GM12872 (cell line): ENCODE results near the gene SLC4A3.

Experiments used
- TF ChIP-seq, protein P1 (sequence below): IDR thresholded peaks from 3 replicates; pipeline ENCODE4 v1.5.1; 2011; ENCODE audit warnings: low read depth, mild to moderate bottlenecking, low read length, moderate library complexity; ENCODE audit not compliant: insufficient read depth

The SLC4A3 gene

GRCh38 chr2:219627103-219628100 lies at the start of gene SLC4A3:
Gene SLC4A3 (plus strand): TSS chr2:219627630. CDS start chr2:219627993, 363 bp downstream.
- TF ChIP-seq, protein P1, sequence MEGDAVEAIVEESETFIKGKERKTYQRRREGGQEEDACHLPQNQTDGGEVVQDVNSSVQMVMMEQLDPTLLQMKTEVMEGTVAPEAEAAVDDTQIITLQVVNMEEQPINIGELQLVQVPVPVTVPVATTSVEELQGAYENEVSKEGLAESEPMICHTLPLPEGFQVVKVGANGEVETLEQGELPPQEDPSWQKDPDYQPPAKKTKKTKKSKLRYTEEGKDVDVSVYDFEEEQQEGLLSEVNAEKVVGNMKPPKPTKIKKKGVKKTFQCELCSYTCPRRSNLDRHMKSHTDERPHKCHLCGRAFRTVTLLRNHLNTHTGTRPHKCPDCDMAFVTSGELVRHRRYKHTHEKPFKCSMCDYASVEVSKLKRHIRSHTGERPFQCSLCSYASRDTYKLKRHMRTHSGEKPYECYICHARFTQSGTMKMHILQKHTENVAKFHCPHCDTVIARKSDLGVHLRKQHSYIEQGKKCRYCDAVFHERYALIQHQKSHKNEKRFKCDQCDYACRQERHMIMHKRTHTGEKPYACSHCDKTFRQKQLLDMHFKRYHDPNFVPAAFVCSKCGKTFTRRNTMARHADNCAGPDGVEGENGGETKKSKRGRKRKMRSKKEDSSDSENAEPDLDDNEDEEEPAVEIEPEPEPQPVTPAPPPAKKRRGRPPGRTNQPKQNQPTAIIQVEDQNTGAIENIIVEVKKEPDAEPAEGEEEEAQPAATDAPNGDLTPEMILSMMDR, result no peak

DNA sequence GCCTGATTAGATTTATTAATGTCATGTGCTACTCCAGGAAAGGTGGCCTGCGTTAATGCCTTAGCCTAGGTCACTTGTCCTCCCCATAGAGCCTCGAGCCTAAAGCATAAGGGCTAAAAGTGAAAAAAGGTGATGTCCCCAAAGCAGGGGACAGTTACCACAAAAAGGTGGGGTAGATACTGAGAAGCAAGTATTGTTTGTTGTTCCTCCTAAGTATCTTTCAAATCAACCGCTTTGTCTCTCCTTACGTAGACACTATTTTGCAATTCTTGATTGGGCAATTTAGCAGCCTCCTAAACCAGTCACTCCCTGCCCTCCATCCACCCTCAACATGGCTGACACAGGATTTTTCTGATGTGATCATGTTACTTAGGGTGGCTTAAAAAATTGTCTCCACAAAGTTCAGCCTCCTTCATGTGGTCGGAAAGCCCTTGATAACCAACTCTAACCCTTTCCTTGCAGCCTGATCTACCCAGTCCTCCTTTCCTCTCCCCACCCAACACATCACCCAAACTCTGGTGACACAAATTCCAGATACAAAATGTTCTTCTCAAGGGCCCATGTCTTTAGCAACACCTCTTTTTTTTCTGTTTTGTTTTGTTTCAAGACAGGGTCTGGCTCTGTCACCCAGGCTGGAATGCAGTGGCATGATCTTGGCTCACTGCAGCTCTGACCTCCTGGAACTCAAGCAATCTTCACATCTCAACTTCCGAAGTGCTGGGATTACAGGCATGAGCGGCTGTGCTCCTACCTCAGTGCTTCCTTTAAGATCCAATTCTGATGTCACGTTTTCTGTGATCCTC lies 48.4 kb upstream of the SLC4A3 start:
- TF ChIP-seq, protein P1, result no peak

DNA sequence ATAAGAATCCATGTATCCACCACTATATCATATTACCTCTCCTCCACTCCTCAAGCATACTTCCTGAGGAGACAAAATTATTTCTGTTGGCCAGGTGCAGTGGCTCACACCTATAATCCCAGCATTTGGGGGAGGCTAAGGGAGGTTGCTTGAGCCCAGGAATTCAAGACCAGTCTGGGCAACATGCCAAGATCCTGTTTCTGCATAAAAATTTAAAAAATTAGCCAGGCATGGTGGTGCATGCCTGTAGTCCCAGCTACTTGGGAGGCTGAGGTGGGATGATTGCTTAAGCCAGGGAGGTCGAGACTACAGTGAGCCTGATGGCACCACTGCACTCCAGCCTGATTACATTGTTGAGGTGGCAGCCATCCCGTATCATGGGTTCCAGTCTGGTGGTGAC lies 46.1 kb upstream of the SLC4A3 start:
- TF ChIP-seq, protein P1, result no peak

- TF ChIP-seq, protein P1, result no peak
Observed at GRCh38 chr2:219591091-219591490, 36.3 kb upstream of the SLC4A3 start.

DNA sequence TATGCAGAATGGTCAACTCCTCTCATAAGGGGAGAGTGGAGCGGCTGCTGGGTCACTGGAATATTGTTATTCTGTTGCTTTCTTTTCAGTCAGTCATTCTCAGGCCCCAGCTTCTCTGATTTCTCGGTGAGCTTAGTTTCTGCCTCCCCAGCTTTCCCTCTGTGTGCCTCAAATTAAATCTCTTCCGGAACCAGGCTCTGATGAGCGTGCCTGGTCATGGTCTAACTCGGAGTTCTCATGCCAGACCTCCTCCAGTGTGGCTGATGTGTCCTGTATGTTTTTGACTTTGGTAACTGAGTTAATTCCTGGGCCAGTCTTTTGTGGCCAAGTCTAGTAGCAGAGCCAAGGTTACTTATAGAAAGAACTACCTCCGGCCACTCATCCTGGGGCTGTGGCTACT lies 34.7 kb upstream of the SLC4A3 start:
- TF ChIP-seq, protein P1, result no peak

DNA sequence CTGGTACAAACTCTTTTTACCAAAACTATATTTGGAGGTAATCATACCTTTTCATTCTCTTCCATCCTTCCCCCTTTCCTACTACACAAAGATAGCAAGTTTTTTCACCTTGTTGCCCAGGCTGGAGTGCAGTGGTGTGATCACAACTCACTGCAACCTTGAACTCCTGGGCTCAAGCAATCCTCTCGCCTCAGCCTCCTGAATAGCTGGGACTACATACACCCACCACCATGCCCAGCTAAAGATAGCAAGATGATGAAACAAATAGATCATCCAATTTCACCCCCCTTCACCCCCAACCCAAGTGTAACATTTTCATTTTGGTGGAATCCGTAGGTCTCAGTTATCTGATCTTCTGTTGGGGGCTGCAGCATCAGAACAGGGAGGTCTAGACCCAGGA lies 34.3 kb upstream of the SLC4A3 start:
- TF ChIP-seq, protein P1, result no peak

DNA sequence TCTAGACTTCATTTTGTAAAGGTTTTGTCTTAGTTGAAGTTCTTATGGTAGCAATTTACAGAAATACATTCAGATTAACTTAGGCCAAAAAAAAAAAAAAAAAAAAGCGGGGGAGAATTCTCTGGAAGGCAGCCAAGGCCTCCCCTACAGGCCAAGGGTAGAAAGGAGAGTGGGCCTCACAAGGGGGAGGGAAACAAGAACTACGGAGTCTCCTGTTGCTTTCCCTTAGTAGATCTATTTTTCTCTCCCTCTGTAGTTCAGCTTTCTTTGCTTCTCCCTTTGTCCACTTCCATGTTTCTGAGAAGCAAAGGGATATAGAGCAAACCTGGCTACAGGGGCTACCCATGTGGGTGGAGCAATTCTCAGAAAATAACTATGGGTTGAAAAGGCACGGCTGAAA lies 32.2 kb upstream of the SLC4A3 start:
- TF ChIP-seq, protein P1, result no peak
